NT2/D1 (cell line): ENCODE results near the gene RASL11A.

ENCODE experiments used
- DNase-seq: peaks from one replicate; pipeline ENCODE4 v3.0.0-alpha.2; 2011; ENCODE audit warnings: low read depth, low spot score
- H3K27me3 ChIP-seq: 2 replicates; pipeline ENCODE4 v1.6.0; 2011; ENCODE audit warnings: mild to moderate bottlenecking; ENCODE audit not compliant: insufficient read length, insufficient read depth
- H3K36me3 ChIP-seq: 2 replicates; pipeline ENCODE4 v1.6.1; 2011; ENCODE audit warnings: mild to moderate bottlenecking, low read length, mixed read lengths; ENCODE audit not compliant: insufficient read depth, insufficient read length
- H3K4me1 ChIP-seq: 2 replicates; pipeline ENCODE4 v1.5.1; 2011; ENCODE audit not compliant: insufficient read depth, insufficient read length
- H3K4me3 ChIP-seq: 2 replicates; pipeline ENCODE4 v1.5.1; 2011; ENCODE audit warnings: low read depth; ENCODE audit not compliant: insufficient read length
- H3K9ac ChIP-seq: 2 replicates; pipeline ENCODE4 v1.6.0; 2011; ENCODE audit warnings: low read depth; ENCODE audit not compliant: insufficient read length
- H3K9me3 ChIP-seq: 2 replicates; pipeline ENCODE4 v1.5.1; 2011; ENCODE audit warnings: mild to moderate bottlenecking, low read length; ENCODE audit not compliant: insufficient read depth
- SUZ12 ChIP-seq: IDR thresholded peaks from 2 replicates; pipeline ENCODE4 v1.6.1; 2011; ENCODE audit not compliant: insufficient read length, insufficient read depth; ENCODE audit errors: extremely low read depth
- YY1 ChIP-seq: IDR thresholded peaks from 2 replicates; pipeline ENCODE4 v1.6.1; 2011; ENCODE audit not compliant: insufficient read length, insufficient read depth
- ZNF274 ChIP-seq: IDR thresholded peaks from 2 replicates; pipeline ENCODE4 v1.6.1; 2011; ENCODE audit warnings: mild to moderate bottlenecking, low read depth, low read length

Gene RASL11A

GRCh38 chr13:27242702-27243101 lies 27.9 kb upstream of the RASL11A start:
- H3K36me3 ChIP-seq: peaks cover 4% of the 10 kb centered on the region
- H3K9me3 ChIP-seq: no peaks in the 10 kb centered on the region
- H3K4me3 ChIP-seq: no peak overlapping the region
- no peaks in the 10 kb centered on the region for H3K4me1 ChIP-seq
- TF ChIP-seq SUZ12 (no peak), ZNF274 (no peak), YY1 (no peak)
- H3K27me3 ChIP-seq: no peaks in the 10 kb centered on the region
- DNase-seq: no peak
- no peak overlapping the region for H3K9ac ChIP-seq

- peak; percentile 55 for DNase-seq
- no peaks in the 10 kb centered on the region for H3K4me1 ChIP-seq
- no peaks in the 10 kb centered on the region for H3K9me3 ChIP-seq
- H3K4me3 ChIP-seq: no peak overlapping the region
- H3K9ac ChIP-seq: no peak overlapping the region
- peaks cover 12% of the 10 kb centered on the region for H3K36me3 ChIP-seq
- TF ChIP-seq ZNF274 (no peak), SUZ12 (no peak)
- no peaks in the 10 kb centered on the region for H3K27me3 ChIP-seq
Measured at GRCh38 chr13:27245610-27246009, 25.0 kb upstream of the RASL11A start.

- Histone ChIP-seq H3K4me1 (no peaks in the 10 kb centered on the region), H3K9me3 (no peaks in the 10 kb centered on the region), H3K27me3 (no peaks in the 10 kb centered on the region), H3K9ac (peak overlapping the region; percentile 98), H3K36me3 (peaks cover 42% of the 10 kb centered on the region), H3K4me3 (peak overlapping the region; percentile 89)
- DNase-seq: no peak
- no peak for TF ChIP-seq SUZ12
- TF ChIP-seq YY1: no peak
- TF ChIP-seq ZNF274: no peak
Measured at GRCh38 chr13:27250833-27251165, 19.8 kb upstream of the RASL11A start.

GRCh38 chr13:27251166-27252091 lies 19.2 kb upstream of the RASL11A start, which contains the start of gene RPL21:
Gene RPL21, plus strand, starts transcription at chr13:27251558. Its CDS starts 2,219 bp downstream, at chr13:27253777.
- Histone ChIP-seq H3K4me1 (no peaks in the 10 kb centered on the region), H3K36me3 (peaks cover 49% of the 10 kb centered on the region), H3K9ac (peak within 1 kb of the TSS; percentile 98), H3K9me3 (no peaks in the 10 kb centered on the region), H3K27me3 (no peaks in the 10 kb centered on the region), H3K4me3 (peak within 1 kb of the TSS; percentile 89)
- peak; percentile 90 for DNase-seq
- TF ChIP-seq YY1 (peak; percentile 42), ZNF274 (no peak), SUZ12 (no peak)

GRCh38 chr13:27252467-27252866 lies 18.2 kb upstream of the RASL11A start:
- TF ChIP-seq SUZ12 (no peak), YY1 (no peak), ZNF274 (no peak)
- H3K9me3 ChIP-seq: no peaks in the 10 kb centered on the region

GRCh38 chr13:27257233-27257568 lies 13.4 kb upstream of the RASL11A start:
- peaks cover 68% of the 10 kb centered on the region for H3K36me3 ChIP-seq
- TF ChIP-seq ZNF274: no peak
- no peak for TF ChIP-seq YY1
- no peak for TF ChIP-seq SUZ12
- no peaks in the 10 kb centered on the region for H3K27me3 ChIP-seq
- no peaks in the 10 kb centered on the region for H3K4me1 ChIP-seq
- H3K9me3 ChIP-seq: no peaks in the 10 kb centered on the region
- no peak overlapping the region for H3K9ac ChIP-seq
- no peak for DNase-seq
- no peak overlapping the region for H3K4me3 ChIP-seq

More at GRCh38 chr13:27252467-27252866, 18.2 kb upstream of the RASL11A start:
- DNase-seq: no peak
- Histone ChIP-seq H3K4me1 (no peaks in the 10 kb centered on the region), H3K9ac (peak overlapping the region; percentile 98), H3K36me3 (peaks cover 59% of the 10 kb centered on the region), H3K27me3 (no peaks in the 10 kb centered on the region), H3K4me3 (peak overlapping the region; percentile 89)

- TF ChIP-seq SUZ12 (no peak), ZNF274 (no peak), YY1 (no peak)
- H3K36me3 ChIP-seq: peaks cover 63% of the 10 kb centered on the region
- no peaks in the 10 kb centered on the region for H3K9me3 ChIP-seq
- no peaks in the 10 kb centered on the region for H3K4me1 ChIP-seq
- no peak overlapping the region for H3K4me3 ChIP-seq
- no peak for DNase-seq
- no peak overlapping the region for H3K9ac ChIP-seq
- H3K27me3 ChIP-seq: no peaks in the 10 kb centered on the region
Measured at GRCh38 chr13:27257648-27258253, 12.9 kb upstream of the RASL11A start.
